ENCODE results near the gene OR2M7.

DNA sequence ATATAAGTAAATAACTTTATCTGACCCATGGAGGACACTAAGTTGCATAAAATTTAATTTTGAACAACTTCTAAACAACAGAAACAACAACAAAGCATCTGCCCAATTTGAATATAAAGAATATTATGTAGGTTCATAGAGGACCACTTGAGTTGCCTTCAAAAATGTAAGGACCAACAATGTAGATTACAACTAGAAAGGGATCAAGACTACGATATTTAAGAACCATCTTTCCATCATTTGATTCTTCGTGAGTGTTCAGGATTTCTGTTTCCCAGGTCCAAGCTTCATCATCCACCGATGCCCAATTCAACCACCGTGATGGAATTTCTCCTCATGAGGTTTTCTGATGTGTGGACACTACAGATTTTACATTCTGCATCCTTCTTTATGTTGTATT is 24.1 kb upstream of the OR2M7 start, which contains the start of gene OR14C36:
- TF ChIP-seq CTCF (IDR thresholded peaks at IDR 0.05) (no peak), POLR2AphosphoS5 (IDR thresholded peaks at IDR 0.05) (no peak)

All from breast epithelium (tissue), 3 donors.